HG02884 (cell line): ENCODE results near the gene MAFF.
"Not testable (repeated sequence)": the region's sequence is repeated elsewhere in the genome, so short reads cannot be mapped to it uniquely, and the experiment has no call there.

Experiments
- ATAC-seq: cut with Tn5 transposase; IDR thresholded peaks from one replicate; pipeline ENCODE4 v1.9.1; 2021; ENCODE audit warnings: mild to moderate bottlenecking, moderate library complexity; ENCODE audit not compliant: unreplicated experiment

Gene MAFF

GRCh38 chr22:38221908-38222796 lies 20.4 kb downstream of the MAFF start:
- no peak for ATAC-seq

- no peak for ATAC-seq
Observed at GRCh38 chr22:38222797-38223119, 21.0 kb downstream of the MAFF start.

GRCh38 chr22:38223289-38223960 lies 21.6 kb downstream of the MAFF start:
- ATAC-seq: no peak

- ATAC-seq: no peak
Observed at GRCh38 chr22:38226853-38227649, 25.3 kb downstream of the MAFF start.

GRCh38 chr22:38228326-38228872 lies 26.6 kb downstream of the MAFF start:
- no peak for ATAC-seq

- no peak for ATAC-seq
Observed at GRCh38 chr22:38228873-38229740, 27.3 kb downstream of the MAFF start.

- no peak for ATAC-seq
Observed at GRCh38 chr22:38230108-38230825, 28.5 kb downstream of the MAFF start.

- no peak for ATAC-seq
Observed at GRCh38 chr22:38230916-38231315, 29.1 kb downstream of the MAFF start.

GRCh38 chr22:38232196-38232595 lies 30.4 kb downstream of the MAFF start:
- ATAC-seq: no peak

- ATAC-seq: no peak
Observed at GRCh38 chr22:38233427-38233826, 31.6 kb downstream of the MAFF start.

- ATAC-seq: not testable (repeated sequence)
Observed at GRCh38 chr22:38233856-38234255, 32.1 kb downstream of the MAFF start.

- ATAC-seq: no peak
Observed at GRCh38 chr22:38235240-38235850, 33.6 kb downstream of the MAFF start.

- ATAC-seq: no peak
Observed at GRCh38 chr22:38236786-38237185, 35.0 kb downstream of the MAFF start.

GRCh38 chr22:38238519-38239071 lies 36.8 kb downstream of the MAFF start:
- no peak for ATAC-seq

- ATAC-seq: no peak
Observed at GRCh38 chr22:38239101-38239761, 37.4 kb downstream of the MAFF start.

GRCh38 chr22:38240734-38241252 lies 39.0 kb downstream of the MAFF start:
- no peak for ATAC-seq

GRCh38 chr22:38243007-38243765 lies 41.4 kb downstream of the MAFF start:
- no peak for ATAC-seq
